Measurements from ENCODE around the gene SPACDR.

Gene SPACDR

GRCh38 chr7:100433276-100433591 lies 30.8 kb downstream of the SPACDR start:
- peaks cover 0 to 8% of the 10 kb centered on the region in 2 donors for H3K27me3 Mint-ChIP-seq
- H3K9me3 Mint-ChIP-seq: no peaks in the 10 kb centered on the region
- DNase-seq: no peak
- peaks cover 55% of the 10 kb centered on the region in 2 donors for H3K4me1 Mint-ChIP-seq (ENCODE audit: low read depth in 2 of 2)
- peaks cover 87% of the 10 kb centered on the region for H3K36me3 Mint-ChIP-seq (ENCODE audit: insufficient read depth)
- peak overlapping the region in 1 of 2 donors; percentile 99 for H3K4me3 Mint-ChIP-seq
- no peak for ATAC-seq (replicated peaks)
- peak overlapping the region; percentile 49 to 99 for H3K27ac Mint-ChIP-seq

GRCh38 chr7:100432621-100433275 lies 31.3 kb downstream of the SPACDR start:
- Mint-ChIP-seq H3K4me1 (ENCODE audit: low read depth in 2 of 2) (peaks cover 59 to 60% of the 10 kb centered on the region in 2 donors), H3K36me3 (ENCODE audit: insufficient read depth) (peaks cover 92% of the 10 kb centered on the region), H3K27ac (no peak overlapping the region), H3K9me3 (no peaks in the 10 kb centered on the region), H3K27me3 (peaks cover 0 to 8% of the 10 kb centered on the region in 2 donors), H3K4me3 (peak overlapping the region in 1 of 2 donors; percentile 97)
- no peak for DNase-seq
- ATAC-seq (replicated peaks): no peak

GRCh38 chr7:100432053-100432452 lies 32.0 kb downstream of the SPACDR start:
- DNase-seq (no peak), ATAC-seq (replicated peaks) (no peak)
- Mint-ChIP-seq H3K27me3 (peaks cover 0 to 8% of the 10 kb centered on the region in 2 donors), H3K36me3 (ENCODE audit: insufficient read depth) (peaks cover 90% of the 10 kb centered on the region), H3K4me3 (peak overlapping the region; percentile 40 to 97), H3K27ac (peak overlapping the region in 1 of 2 donors; percentile 100), H3K9me3 (no peaks in the 10 kb centered on the region), H3K4me1 (ENCODE audit: low read depth in 2 of 2) (peaks cover 60% of the 10 kb centered on the region in 2 donors)

GRCh38 chr7:100431286-100431735 lies 32.7 kb downstream of the SPACDR start:
- Mint-ChIP-seq H3K4me1 (ENCODE audit: low read depth in 2 of 2) (peaks cover 57 to 58% of the 10 kb centered on the region in 2 donors), H3K36me3 (ENCODE audit: insufficient read depth) (peaks cover 86% of the 10 kb centered on the region), H3K27me3 (peaks cover 0 to 8% of the 10 kb centered on the region in 2 donors), H3K4me3 (peak overlapping the region; percentile 40 to 97), H3K9me3 (no peaks in the 10 kb centered on the region), H3K27ac (peak overlapping the region in 1 of 2 donors; percentile 100)
- DNase-seq (no peak), ATAC-seq (replicated peaks) (no peak)

- peak overlapping the region; percentile 100 for H3K27ac Mint-ChIP-seq
- no peak for ATAC-seq (replicated peaks)
- H3K9me3 Mint-ChIP-seq: no peaks in the 10 kb centered on the region
- H3K4me1 Mint-ChIP-seq (ENCODE audit: low read depth in 2 of 2): peaks cover 55 to 56% of the 10 kb centered on the region in 2 donors
- peaks cover 82% of the 10 kb centered on the region for H3K36me3 Mint-ChIP-seq (ENCODE audit: insufficient read depth)
- peak overlapping the region; percentile 97 to 100 for H3K4me3 Mint-ChIP-seq
- H3K27me3 Mint-ChIP-seq: peaks cover 0 to 8% of the 10 kb centered on the region in 2 donors
- peak; percentile 23 to 44 (median 30) for DNase-seq
Measured at GRCh38 chr7:100430493-100431285, 33.4 kb downstream of the SPACDR start.

GRCh38 chr7:100429637-100430492 lies 34.2 kb downstream of the SPACDR start, which contains the start of gene MEPCE:
Gene MEPCE, plus strand, starts transcription at chr7:100429831. Its CDS starts 188 bp downstream, at chr7:100430019.
- H3K27ac Mint-ChIP-seq: peak within 1 kb of the TSS; percentile 100
- H3K4me3 Mint-ChIP-seq: peak within 1 kb of the TSS; percentile 97 to 100
- peak; percentile 43 for ATAC-seq (replicated peaks)
- H3K9me3 Mint-ChIP-seq: no peaks in the 10 kb centered on the region
- H3K27me3 Mint-ChIP-seq: peaks cover 0 to 8% of the 10 kb centered on the region in 2 donors
- peaks cover 74% of the 10 kb centered on the region for H3K36me3 Mint-ChIP-seq (ENCODE audit: insufficient read depth)
- H3K4me1 Mint-ChIP-seq (ENCODE audit: low read depth in 2 of 2): peaks cover 52% of the 10 kb centered on the region in 2 donors
- peak; percentile 94 to 96 (median 95) for DNase-seq

GRCh38 chr7:100428967-100429636 lies 35.0 kb downstream of the SPACDR start:
- H3K36me3 Mint-ChIP-seq (ENCODE audit: insufficient read depth): peaks cover 67% of the 10 kb centered on the region
- DNase-seq: peak; percentile 100
- ATAC-seq (replicated peaks): peak; percentile 56
- peak overlapping the region; percentile 97 to 100 for H3K4me3 Mint-ChIP-seq
- peak overlapping the region; percentile 100 for H3K27ac Mint-ChIP-seq
- peaks cover 0 to 8% of the 10 kb centered on the region in 2 donors for H3K27me3 Mint-ChIP-seq
- no peaks in the 10 kb centered on the region for H3K9me3 Mint-ChIP-seq
- H3K4me1 Mint-ChIP-seq (ENCODE audit: low read depth in 2 of 2): peaks cover 44 to 45% of the 10 kb centered on the region in 2 donors

GRCh38 chr7:100428199-100428966 lies 35.7 kb downstream of the SPACDR start, which contains the start of gene ZCWPW1:
Gene ZCWPW1, minus strand, starts transcription at chr7:100428703. Its CDS starts 8,054 bp downstream, at chr7:100420649.
- Mint-ChIP-seq H3K27ac (peak within 1 kb of the TSS; percentile 100), H3K4me3 (peak within 1 kb of the TSS; percentile 97 to 100), H3K4me1 (ENCODE audit: low read depth in 2 of 2) (peaks cover 39 to 41% of the 10 kb centered on the region in 2 donors), H3K27me3 (peaks cover 0 to 8% of the 10 kb centered on the region in 2 donors), H3K36me3 (ENCODE audit: insufficient read depth) (peaks cover 62% of the 10 kb centered on the region), H3K9me3 (no peaks in the 10 kb centered on the region)
- ATAC-seq (replicated peaks) (peak; percentile 57), DNase-seq (peak; percentile 97 to 98 (median 97))

- Mint-ChIP-seq H3K27me3 (peaks cover 0 to 8% of the 10 kb centered on the region in 2 donors), H3K4me1 (ENCODE audit: low read depth in 2 of 2) (peaks cover 34 to 43% of the 10 kb centered on the region in 2 donors), H3K4me3 (peak overlapping the region; percentile 97 to 100), H3K27ac (peak overlapping the region; percentile 100), H3K36me3 (ENCODE audit: insufficient read depth) (peaks cover 56% of the 10 kb centered on the region), H3K9me3 (no peaks in the 10 kb centered on the region)
- DNase-seq (no peak), ATAC-seq (replicated peaks) (no peak)
Measured at GRCh38 chr7:100427762-100428198, 36.3 kb downstream of the SPACDR start.

- DNase-seq (no peak), ATAC-seq (replicated peaks) (no peak)
- peaks cover 25 to 31% of the 10 kb centered on the region in 2 donors for H3K4me1 Mint-ChIP-seq (ENCODE audit: low read depth in 2 of 2)
- H3K9me3 Mint-ChIP-seq: no peaks in the 10 kb centered on the region
- H3K4me3 Mint-ChIP-seq: no peak overlapping the region
- H3K36me3 Mint-ChIP-seq (ENCODE audit: insufficient read depth): peaks cover 48% of the 10 kb centered on the region
- H3K27ac Mint-ChIP-seq: peak overlapping the region in 1 of 2 donors; percentile 58
- H3K27me3 Mint-ChIP-seq: peaks cover 0 to 8% of the 10 kb centered on the region in 2 donors
Measured at GRCh38 chr7:100426516-100426915, 37.5 kb downstream of the SPACDR start.

- ATAC-seq (replicated peaks) (no peak), DNase-seq (no peak)
- H3K9me3 Mint-ChIP-seq: no peaks in the 10 kb centered on the region
- H3K27ac Mint-ChIP-seq: no peak overlapping the region
- peaks cover 38% of the 10 kb centered on the region for H3K36me3 Mint-ChIP-seq (ENCODE audit: insufficient read depth)
- no peak overlapping the region for H3K4me3 Mint-ChIP-seq
- H3K4me1 Mint-ChIP-seq (ENCODE audit: low read depth in 2 of 2): peaks cover 17 to 27% of the 10 kb centered on the region in 2 donors
- H3K27me3 Mint-ChIP-seq: peaks cover 0 to 8% of the 10 kb centered on the region in 2 donors
Measured at GRCh38 chr7:100425347-100425746, 38.7 kb downstream of the SPACDR start.

GRCh38 chr7:100423315-100423714 lies 40.7 kb downstream of the SPACDR start:
- H3K27ac Mint-ChIP-seq: no peak overlapping the region
- ATAC-seq (replicated peaks) (no peak), DNase-seq (no peak)
- no peaks in the 10 kb centered on the region for H3K27me3 Mint-ChIP-seq
- H3K9me3 Mint-ChIP-seq: no peaks in the 10 kb centered on the region
- no peak overlapping the region for H3K4me3 Mint-ChIP-seq
- peaks cover 18% of the 10 kb centered on the region for H3K36me3 Mint-ChIP-seq (ENCODE audit: insufficient read depth)
- H3K4me1 Mint-ChIP-seq (ENCODE audit: low read depth in 2 of 2): peaks cover 5 to 11% of the 10 kb centered on the region in 2 donors

All from effector memory CD8-positive, alpha-beta T cell (primary cell).